Eye (tissue), 1 donor: ENCODE results near the gene AOPEP.
"Not testable (repeated sequence)": the region's sequence is repeated elsewhere in the genome, so short reads cannot be mapped to it uniquely, and the experiment has no call there.

Experiments used
- DNase-seq: peaks from one replicate; pipeline ENCODE4 v3.0.0-alpha.2; 2015

AOPEP gene

GRCh38 chr9:95003689-95004410 is 277.4 kb downstream of the AOPEP start:
- peak; percentile 82 for DNase-seq

- no peak for DNase-seq
These were observed 278.1 kb downstream of the AOPEP start for GRCh38 chr9:95004411-95005277.

GRCh38 chr9:95005278-95006143 is 279.0 kb downstream of the AOPEP start:
- DNase-seq: peak; percentile 67

- peak; percentile 46 for DNase-seq
These were observed 280.8 kb downstream of the AOPEP start for GRCh38 chr9:95007226-95007869.

- peak; percentile 38 for DNase-seq
These were observed 281.8 kb downstream of the AOPEP start for GRCh38 chr9:95008151-95008771.

- peak; percentile 61 for DNase-seq
These were observed 283.0 kb downstream of the AOPEP start for GRCh38 chr9:95009459-95009858.

GRCh38 chr9:95010431-95010838 is 283.9 kb downstream of the AOPEP start:
- DNase-seq: no peak

- no peak for DNase-seq
These were observed 285.7 kb downstream of the AOPEP start for GRCh38 chr9:95012035-95012708.

GRCh38 chr9:95012902-95013301 is 286.4 kb downstream of the AOPEP start:
- no peak for DNase-seq

GRCh38 chr9:95014917-95015316 is 288.4 kb downstream of the AOPEP start:
- no peak for DNase-seq

GRCh38 chr9:95015569-95015968 is 289.1 kb downstream of the AOPEP start:
- DNase-seq: no peak

GRCh38 chr9:95017062-95017461 is 290.6 kb downstream of the AOPEP start:
- DNase-seq: no peak

GRCh38 chr9:95017661-95018060 is 291.2 kb downstream of the AOPEP start:
- no peak for DNase-seq

- DNase-seq: peak; percentile 45
These were observed 291.8 kb downstream of the AOPEP start for GRCh38 chr9:95018099-95018936.

GRCh38 chr9:95020644-95021043 is 294.1 kb downstream of the AOPEP start:
- not testable (repeated sequence) for DNase-seq

- DNase-seq: no peak
These were observed 294.8 kb downstream of the AOPEP start for GRCh38 chr9:95021166-95021886.

- no peak for DNase-seq
These were observed 296.2 kb downstream of the AOPEP start for GRCh38 chr9:95022657-95023056.

- no peak for DNase-seq
These were observed 296.9 kb downstream of the AOPEP start for GRCh38 chr9:95023217-95024003.

- DNase-seq: no peak
These were observed 297.7 kb downstream of the AOPEP start for GRCh38 chr9:95024097-95024671.
